NCI-H524 (cell line): ENCODE results near the gene CISD1.
"Not testable (repeated sequence)": the region's sequence is repeated elsewhere in the genome, so short reads cannot be mapped to it uniquely, and the experiment has no call there.

Experiments used
- DNase-seq, 2 experiments: peaks; one replicate each; lab custom pipeline; 2025; lab: John Stamatoyannopoulos, UW

The CISD1 gene

GRCh38 chr10:58268946-58269781, at the start of gene CISD1:
TSS of gene CISD1 (plus strand) at chr10:58269162. CDS start at chr10:58269274, 112 bp downstream.
- peak; percentile 76 to 91 for DNase-seq

- no peak for DNase-seq
These were observed 49.1 kb upstream of the CISD1 start for GRCh38 chr10:58219875-58220274.

- DNase-seq = no peak
These were observed 48.1 kb upstream of the CISD1 start for GRCh38 chr10:58220769-58221451.

- no peak for DNase-seq
These were observed 43.3 kb upstream of the CISD1 start for GRCh38 chr10:58225654-58226053.

GRCh38 chr10:58229856-58230255, 39.1 kb upstream of the CISD1 start:
- not testable (repeated sequence) for DNase-seq

GRCh38 chr10:58237014-58237834, 31.7 kb upstream of the CISD1 start:
- DNase-seq = no peak

- no peak for DNase-seq
These were observed 29.3 kb upstream of the CISD1 start for GRCh38 chr10:58239561-58240169.

- DNase-seq = no peak
These were observed 28.4 kb upstream of the CISD1 start for GRCh38 chr10:58240531-58240930.

GRCh38 chr10:58241346-58241745, 27.6 kb upstream of the CISD1 start:
- DNase-seq = no peak

- no peak for DNase-seq
These were observed 25.7 kb upstream of the CISD1 start for GRCh38 chr10:58243269-58243668.

GRCh38 chr10:58243801-58244200, 25.2 kb upstream of the CISD1 start:
- DNase-seq = not testable (repeated sequence)

GRCh38 chr10:58244242-58244641, 24.7 kb upstream of the CISD1 start:
- DNase-seq = not testable (repeated sequence)

- not testable (repeated sequence) for DNase-seq
These were observed 24.3 kb upstream of the CISD1 start for GRCh38 chr10:58244666-58245065.

GRCh38 chr10:58253184-58253583, 15.8 kb upstream of the CISD1 start:
- no peak for DNase-seq

GRCh38 chr10:58254644-58255043, 14.3 kb upstream of the CISD1 start:
- DNase-seq = no peak

- not testable (repeated sequence) for DNase-seq
These were observed 12.8 kb upstream of the CISD1 start for GRCh38 chr10:58256013-58256780.

- no peak for DNase-seq
These were observed 9.8 kb upstream of the CISD1 start for GRCh38 chr10:58258977-58259692.

- no peak for DNase-seq
These were observed 8.6 kb upstream of the CISD1 start for GRCh38 chr10:58260334-58260733.

- no peak for DNase-seq
These were observed 6.2 kb upstream of the CISD1 start for GRCh38 chr10:58262766-58263165.

- DNase-seq = no peak
These were observed 4.2 kb upstream of the CISD1 start for GRCh38 chr10:58264780-58265179.

- DNase-seq = no peak
These were observed 3.7 kb upstream of the CISD1 start for GRCh38 chr10:58265249-58265648.
